Mesothelial cell of epicardium (in vitro differentiated cells): ENCODE measurements around the gene KDM4B. TPM values are rescaled to one million over a fixed set of nuclear protein-coding genes. Genes with fewer than 3 reads are reported as not detected.

Experiments used
- DNase-seq, 2 experiments: peaks; one replicate each; pipeline ENCODE4 v3.0.0; 2021; ENCODE audit warnings: low spot score in 2 of 2; ENCODE audit not compliant: unreplicated experiment in 2 of 2
- H3K27ac Mint-ChIP-seq: 2 replicates; pipeline ENCODE4 v1.8.0; 2021; ENCODE audit warnings: mixed read lengths
- H3K27me3 Mint-ChIP-seq: 2 replicates; pipeline ENCODE4 v1.8.0; 2021; ENCODE audit warnings: low read depth, mixed read lengths
- H3K36me3 Mint-ChIP-seq: 2 replicates; pipeline ENCODE4 v1.8.0; 2021; ENCODE audit warnings: mixed read lengths
- H3K4me1 Mint-ChIP-seq: 2 replicates; pipeline ENCODE4 v1.8.0; 2021; ENCODE audit warnings: mixed read lengths
- H3K4me3 Mint-ChIP-seq: 2 replicates; pipeline ENCODE4 v1.8.0; 2021; ENCODE audit warnings: mild to moderate bottlenecking, moderate library complexity, mixed read lengths
- H3K9me3 Mint-ChIP-seq: 2 replicates; pipeline ENCODE4 v1.8.0; 2021; ENCODE audit warnings: mixed read lengths
- total RNA-seq: library from RNA; stranded (reverse); gene quantifications from 3 replicates; pipeline ENCODE4 v1.2.1, GENCODE V29; 2021
- TF ChIP-seq, protein P1 (sequence below): fragments of 200-600 bp; sonication (generic); IDR thresholded peaks from one replicate; pipeline ENCODE4 v1.5.0; 2021; ENCODE audit warnings: antibody characterized with exemption; ENCODE audit not compliant: unreplicated experiment

Gene KDM4B
- total RNA-seq, 1 donor from 2014 or later = 80.5 TPM

DNA sequence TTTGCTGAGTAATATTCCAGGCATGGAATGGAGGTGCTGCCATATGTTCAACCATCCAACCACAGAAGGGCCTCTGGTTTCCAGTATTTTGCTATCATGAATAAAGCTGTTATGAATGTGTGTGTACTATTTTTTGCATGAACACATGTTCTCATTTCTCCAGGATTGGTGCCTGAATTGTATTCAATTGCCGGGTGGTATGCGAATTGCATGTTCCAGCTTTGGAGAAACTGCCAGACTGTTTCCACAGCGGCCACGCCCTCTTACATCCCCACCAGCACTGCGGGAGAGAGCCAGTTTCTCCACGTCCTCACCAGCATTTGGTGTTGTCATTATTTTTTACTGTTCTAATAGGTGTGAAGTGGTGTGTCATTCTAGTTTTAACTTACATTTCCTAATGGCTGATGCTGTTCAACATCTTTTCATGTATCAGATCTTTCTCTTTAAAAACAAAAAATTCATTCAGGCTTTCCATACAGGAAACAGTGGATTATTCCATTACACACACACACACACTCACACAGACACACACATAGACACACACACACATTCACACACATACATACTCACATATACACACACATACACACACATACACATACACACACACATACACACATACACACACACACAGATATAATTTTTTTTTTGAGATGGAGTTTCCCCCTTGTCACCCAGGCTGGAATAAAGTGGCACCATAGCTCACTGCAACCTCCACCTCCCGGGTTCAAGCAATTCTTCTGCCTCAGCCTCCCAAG is 217.6 kb downstream of the KDM4B start:
- Mint-ChIP-seq H3K36me3 (no peaks in the 10 kb centered on the region), H3K27me3 (peaks cover 13% of the 10 kb centered on the region)
- no peak for DNase-seq

DNA sequence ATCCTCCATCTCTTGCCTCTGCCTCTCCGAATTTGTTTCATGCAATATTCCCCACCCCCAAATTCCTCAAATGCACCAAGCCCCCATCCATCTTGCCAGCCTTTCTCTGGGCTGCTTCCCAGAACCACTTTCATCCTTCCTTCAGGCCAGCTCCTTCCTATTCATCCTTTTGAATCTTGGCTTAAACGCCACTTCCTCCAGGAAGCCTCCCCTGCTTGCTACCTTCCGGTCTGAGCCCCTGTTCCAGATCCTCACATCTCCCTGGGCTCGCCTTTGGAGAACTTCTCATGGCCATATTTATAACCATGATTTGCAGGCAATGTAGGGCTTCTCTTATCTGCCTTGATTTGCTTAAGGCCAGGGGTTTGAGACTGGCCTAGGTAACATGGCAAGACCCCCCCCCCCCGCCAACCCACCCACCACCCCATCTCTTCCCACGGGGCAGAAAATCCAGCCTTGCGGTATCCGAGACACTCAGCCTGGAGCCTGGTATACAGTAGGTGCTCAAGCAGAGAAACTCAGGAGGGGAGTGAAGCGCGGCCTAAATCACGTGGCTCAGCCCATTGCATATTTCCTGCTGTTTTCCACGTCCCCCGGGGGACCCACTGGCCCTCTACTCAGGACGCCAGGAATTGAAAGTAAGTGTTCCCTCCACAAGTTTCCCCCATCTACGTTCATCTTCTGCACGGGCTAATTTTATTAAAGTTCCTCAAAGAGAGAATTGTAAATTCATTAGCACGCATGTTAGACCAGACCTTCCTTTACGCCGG is 219.8 kb downstream of the KDM4B start:
- Mint-ChIP-seq H3K4me1 (peaks cover 10% of the 10 kb centered on the region), H3K27ac (no peak overlapping the region), H3K9me3 (no peaks in the 10 kb centered on the region), H3K4me3 (no peak overlapping the region), H3K36me3 (no peaks in the 10 kb centered on the region), H3K27me3 (peaks cover 11% of the 10 kb centered on the region)
- no peak for DNase-seq
- TF ChIP-seq, protein P1, sequence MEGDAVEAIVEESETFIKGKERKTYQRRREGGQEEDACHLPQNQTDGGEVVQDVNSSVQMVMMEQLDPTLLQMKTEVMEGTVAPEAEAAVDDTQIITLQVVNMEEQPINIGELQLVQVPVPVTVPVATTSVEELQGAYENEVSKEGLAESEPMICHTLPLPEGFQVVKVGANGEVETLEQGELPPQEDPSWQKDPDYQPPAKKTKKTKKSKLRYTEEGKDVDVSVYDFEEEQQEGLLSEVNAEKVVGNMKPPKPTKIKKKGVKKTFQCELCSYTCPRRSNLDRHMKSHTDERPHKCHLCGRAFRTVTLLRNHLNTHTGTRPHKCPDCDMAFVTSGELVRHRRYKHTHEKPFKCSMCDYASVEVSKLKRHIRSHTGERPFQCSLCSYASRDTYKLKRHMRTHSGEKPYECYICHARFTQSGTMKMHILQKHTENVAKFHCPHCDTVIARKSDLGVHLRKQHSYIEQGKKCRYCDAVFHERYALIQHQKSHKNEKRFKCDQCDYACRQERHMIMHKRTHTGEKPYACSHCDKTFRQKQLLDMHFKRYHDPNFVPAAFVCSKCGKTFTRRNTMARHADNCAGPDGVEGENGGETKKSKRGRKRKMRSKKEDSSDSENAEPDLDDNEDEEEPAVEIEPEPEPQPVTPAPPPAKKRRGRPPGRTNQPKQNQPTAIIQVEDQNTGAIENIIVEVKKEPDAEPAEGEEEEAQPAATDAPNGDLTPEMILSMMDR = no peak

More for the DNA sequence above, 217.6 kb downstream of the KDM4B start:
- Mint-ChIP-seq H3K4me1 (peaks cover 6% of the 10 kb centered on the region), H3K4me3 (no peak overlapping the region), H3K9me3 (no peaks in the 10 kb centered on the region), H3K27ac (no peak overlapping the region)
- TF ChIP-seq, protein P1 = no peak

DNA sequence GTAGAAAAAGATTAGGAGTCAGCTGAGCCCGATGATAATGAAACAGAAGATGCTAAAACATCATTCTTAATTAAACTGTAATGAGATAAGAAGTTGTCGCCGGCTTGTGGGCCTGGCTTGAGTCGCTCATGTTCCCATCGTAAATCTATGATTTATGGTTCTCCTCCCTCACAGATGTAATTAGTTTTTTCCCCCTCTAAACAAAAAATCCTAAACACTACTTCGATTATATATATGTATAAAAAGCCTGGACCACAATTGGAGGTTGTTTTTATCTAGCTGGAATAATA is 220.3 kb downstream of the KDM4B start:
- no peak for DNase-seq
- Mint-ChIP-seq H3K4me1 (peaks cover 10% of the 10 kb centered on the region), H3K27ac (no peak overlapping the region), H3K9me3 (no peaks in the 10 kb centered on the region), H3K27me3 (peaks cover 11% of the 10 kb centered on the region), H3K36me3 (no peaks in the 10 kb centered on the region), H3K4me3 (no peak overlapping the region)
- TF ChIP-seq, protein P1 = no peak

DNA sequence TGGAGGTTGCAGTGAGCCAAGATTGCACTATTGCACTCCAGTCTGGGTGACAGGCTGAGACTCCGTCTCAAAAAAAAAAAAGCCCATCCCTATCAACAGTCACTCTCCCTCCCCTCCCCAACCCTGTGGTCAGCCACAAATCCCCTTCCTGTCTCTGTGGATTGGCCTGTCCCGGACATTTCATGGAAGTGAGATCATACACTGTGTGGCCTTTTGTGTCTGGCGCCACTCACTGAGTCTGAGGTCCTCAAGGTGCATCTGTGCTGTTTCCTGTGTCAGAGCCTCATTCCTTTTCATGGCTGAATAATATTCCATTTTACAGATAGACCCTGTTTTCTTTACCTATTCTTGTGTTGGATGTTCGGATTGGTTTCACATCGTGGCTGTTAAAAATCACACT is 222.2 kb downstream of the KDM4B start:
- Mint-ChIP-seq H3K9me3 (no peaks in the 10 kb centered on the region), H3K27ac (no peak overlapping the region), H3K27me3 (peaks cover 11% of the 10 kb centered on the region), H3K36me3 (no peaks in the 10 kb centered on the region), H3K4me3 (no peak overlapping the region), H3K4me1 (peaks cover 10% of the 10 kb centered on the region)
- no peak for DNase-seq
- TF ChIP-seq, protein P1 = no peak

DNA sequence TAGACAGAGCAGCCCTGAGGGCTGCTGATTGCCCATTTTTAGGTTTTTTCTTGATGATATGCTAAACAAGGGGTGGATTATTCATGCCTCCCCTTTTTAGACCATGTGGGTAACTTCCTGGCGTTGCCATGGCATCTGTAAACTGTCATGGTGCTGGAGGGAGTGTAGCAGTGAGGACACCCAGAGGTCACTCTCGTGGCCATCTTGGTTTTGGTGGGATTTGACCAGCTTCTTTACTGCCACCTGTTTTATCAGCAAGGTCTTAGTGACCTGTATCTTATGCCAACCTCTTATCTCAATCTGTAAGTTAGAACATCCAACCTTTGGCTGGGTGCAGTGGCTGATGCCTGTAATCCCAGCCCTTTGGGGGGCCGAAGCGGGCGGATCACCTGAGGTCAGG is 223.7 kb downstream of the KDM4B start:
- no peak overlapping the region for H3K27ac Mint-ChIP-seq
- no peaks in the 10 kb centered on the region for H3K9me3 Mint-ChIP-seq
- DNase-seq = no peak
- peaks cover 10% of the 10 kb centered on the region for H3K4me1 Mint-ChIP-seq
- H3K36me3 Mint-ChIP-seq = no peaks in the 10 kb centered on the region
- H3K4me3 Mint-ChIP-seq = no peak overlapping the region
- TF ChIP-seq, protein P1 = no peak
- peaks cover 9% of the 10 kb centered on the region for H3K27me3 Mint-ChIP-seq
